Stimulated activated CD4-positive, alpha-beta T cell treated with anti-CD3 and anti-CD28 coated beads, Interleukin-12 subunit alpha, Interleukin-12 subunit beta, amount 100 ng/mL, for 48 hours (primary cell): ENCODE measurements around the gene NAT16.
A peak's percentile ranks its signal among the peaks of the same experiment; 100 is the strongest.

Experiments used
- DNase-seq, 3 donors: peaks; one replicate each; pipeline ENCODE4 v3.0.0-alpha.2; 2020; ENCODE audit warnings: low read depth in 2 of 3, low spot score in 1 of 3

Gene NAT16

GRCh38 chr7:101172005-101172853 is 7.9 kb downstream of the NAT16 start:
- DNase-seq: no peak

DNA sequence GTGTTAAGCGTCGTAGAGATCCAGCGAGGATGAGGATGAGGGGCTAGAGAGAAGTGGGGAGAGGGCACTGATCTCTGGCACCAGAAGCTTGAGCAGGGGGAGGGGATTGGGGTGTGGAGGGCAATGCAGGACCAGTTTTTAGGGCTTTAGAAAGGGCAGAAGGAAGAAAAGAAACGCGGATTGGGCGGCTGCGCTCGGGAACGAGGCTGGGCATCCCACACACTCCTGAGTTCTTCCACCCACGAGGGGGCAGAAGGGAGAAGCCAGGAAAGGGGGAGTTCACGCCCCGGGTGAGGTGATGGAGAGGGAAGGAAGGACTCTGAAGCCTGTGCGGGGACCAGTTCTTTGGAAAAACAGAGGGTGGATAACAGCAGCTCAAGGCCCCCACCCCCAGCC is 8.7 kb downstream of the NAT16 start:
- DNase-seq: no peak

- no peak for DNase-seq
Observed at GRCh38 chr7:101170617-101171441, 9.3 kb downstream of the NAT16 start.

GRCh38 chr7:101169838-101170551 is 10.1 kb downstream of the NAT16 start:
- DNase-seq: peak; percentile 57 to 88 (median 70)

- no peak for DNase-seq
Observed at GRCh38 chr7:101169110-101169837, 10.8 kb downstream of the NAT16 start.

DNA sequence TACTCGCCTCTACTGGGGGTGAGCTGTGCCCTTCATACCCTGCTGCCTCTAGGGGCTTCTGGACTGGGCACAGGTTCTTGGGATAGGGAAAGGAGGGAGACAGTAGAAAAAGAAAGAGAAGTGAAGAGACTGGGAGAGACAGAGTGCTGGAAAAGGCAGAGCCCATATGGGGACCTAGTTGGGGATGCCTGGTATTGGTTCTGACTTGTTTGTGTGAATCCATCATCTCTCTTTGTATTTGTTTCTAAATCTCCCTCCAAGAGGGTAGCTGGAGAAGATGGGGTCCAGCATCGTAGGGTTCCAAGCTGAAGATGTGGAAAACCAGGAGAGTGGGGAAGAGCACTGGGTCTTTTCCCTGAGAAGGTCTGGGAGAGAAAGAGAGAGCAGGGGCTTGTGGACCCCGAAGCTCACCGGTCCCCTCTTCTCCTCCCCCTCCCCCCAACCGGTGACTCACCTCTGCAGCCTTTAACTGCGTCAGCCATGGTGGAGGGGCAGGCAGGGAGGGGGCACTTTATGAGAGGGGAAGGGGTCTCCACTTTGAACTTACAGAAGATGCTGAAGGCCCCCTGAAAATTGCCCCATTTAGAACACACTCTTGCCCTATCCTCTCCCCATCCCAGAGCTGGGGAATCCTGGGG is 11.6 kb downstream of the NAT16 start:
- DNase-seq: no peak

DNA sequence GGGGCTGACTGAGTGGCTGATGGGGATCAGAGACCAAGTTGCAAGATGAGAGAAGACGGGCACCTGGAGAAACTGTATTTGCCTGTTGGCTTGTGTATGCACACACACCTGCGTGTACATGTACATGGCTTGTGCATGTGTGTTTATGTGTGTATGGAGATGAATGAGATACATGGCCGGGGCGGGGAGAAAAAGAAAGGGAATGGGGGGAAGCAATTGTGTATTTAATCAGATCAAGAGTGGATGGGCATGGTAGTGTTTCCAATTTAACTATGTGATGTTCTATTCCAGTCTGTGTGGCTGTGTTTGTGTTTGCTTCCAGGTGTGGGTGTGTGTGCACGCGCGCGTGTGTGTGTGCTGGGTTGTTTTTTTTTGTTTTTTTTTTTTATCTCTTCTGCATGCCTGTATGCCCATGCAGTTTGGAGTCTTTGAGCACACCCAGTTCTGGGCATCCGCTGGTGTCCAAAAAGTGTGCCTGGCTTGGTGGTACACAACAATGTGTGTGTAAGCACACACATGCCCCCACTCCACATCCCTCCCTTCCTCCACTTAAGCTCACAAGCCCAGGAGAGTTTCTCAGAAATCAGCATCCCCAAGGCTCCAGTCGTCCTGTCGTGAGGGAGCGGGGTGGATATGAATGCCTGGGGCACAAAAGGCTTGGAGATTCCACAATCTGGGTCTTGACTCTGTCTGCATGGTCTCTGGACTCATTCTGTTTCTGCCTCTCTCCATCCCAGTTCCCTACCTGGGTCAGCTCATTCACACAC is 12.3 kb downstream of the NAT16 start:
- no peak for DNase-seq

GRCh38 chr7:101166909-101167644 is 13.0 kb downstream of the NAT16 start:
- no peak for DNase-seq

GRCh38 chr7:101166648-101166908 is 13.5 kb downstream of the NAT16 start:
- no peak for DNase-seq

- DNase-seq: no peak
Observed at GRCh38 chr7:101165958-101166647, 14.0 kb downstream of the NAT16 start.

- DNase-seq: peak; percentile 87 to 92 (median 89)
Observed at GRCh38 chr7:101165075-101165957, 14.8 kb downstream of the NAT16 start, which contains the start of gene VGF. Gene VGF, minus strand, starts transcription at chr7:101165569. Its CDS starts 726 bp downstream, at chr7:101164843.

DNA sequence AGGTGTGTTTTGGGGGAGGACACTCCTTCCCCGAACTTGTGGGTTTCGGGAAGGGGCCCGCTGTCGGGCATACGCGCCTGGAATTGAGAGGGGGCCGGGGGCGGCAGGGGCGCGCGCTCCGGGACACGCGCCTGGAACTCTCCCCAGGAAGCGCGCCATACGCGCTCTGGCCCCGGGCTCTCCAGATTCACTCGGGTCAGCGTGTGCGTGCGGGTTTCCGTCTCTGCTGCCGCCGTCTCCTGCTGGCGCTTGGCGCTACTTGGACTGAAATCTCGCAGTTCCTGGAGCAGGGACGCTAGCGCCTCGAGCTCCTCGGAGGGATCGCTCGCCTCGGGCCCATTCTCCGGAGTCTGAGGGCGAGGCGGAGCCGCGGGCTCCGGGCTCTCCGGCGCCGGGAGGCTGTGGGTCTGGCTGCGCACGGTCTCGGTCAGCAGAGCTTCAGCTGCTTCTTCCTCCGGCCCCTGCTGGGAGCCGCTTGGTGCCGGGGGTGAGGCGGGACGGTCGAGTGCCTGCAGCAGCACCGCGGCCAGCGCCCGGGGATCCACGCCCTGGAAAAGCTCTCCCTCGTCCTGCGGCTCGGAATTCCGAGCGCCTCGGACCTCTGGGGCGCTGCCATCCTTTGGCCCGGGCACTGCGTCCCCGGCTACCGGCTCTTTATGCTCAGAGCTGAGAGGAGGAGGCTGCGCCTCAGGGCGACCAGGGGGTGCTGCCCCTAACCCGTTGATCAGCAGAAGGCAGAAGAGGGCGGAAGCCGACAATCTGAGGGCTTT is 15.8 kb downstream of the NAT16 start:
- DNase-seq: no peak

- no peak for DNase-seq
Observed at GRCh38 chr7:101163279-101164070, 16.6 kb downstream of the NAT16 start.

- no peak for DNase-seq
Observed at GRCh38 chr7:101162551-101163278, 17.4 kb downstream of the NAT16 start.
